HEK293 (cell line): ENCODE results near the gene DOK6.

ENCODE experiments used
- CTCF ChIA-PET: fragments of 350-600 bp; formaldehyde crosslinking; extraction: SDS; loops from one replicate; lab custom pipeline; 2021; ENCODE audit warnings: antibody characterized with exemption; lab: Yijun Ruan, JAX
- POLR2A ChIA-PET: fragments of 300-600 bp; formaldehyde crosslinking; extraction: SDS; loops from one replicate; lab custom pipeline; 2020; ENCODE audit warnings: antibody characterized with exemption, inconsistent platforms; lab: Yijun Ruan, JAX
- H3K27ac ChIP-seq: fragments of 200-500 bp; sonication (Bioruptor generic); 2 replicates; pipeline ENCODE4 v1.5.1; 2014; ENCODE audit warnings: low read depth, low read length, control low read depth, inconsistent platforms; ENCODE audit errors: extremely low read depth
- H3K36me3 ChIP-seq, 2 experiments: fragments of 200-500 bp in 1 of 2; sonication (Bioruptor generic) in 1 of 2; 1 replicate in 1 of 2; 2 replicates in 1 of 2; pipeline ENCODE4 v1.5.1; 2014 to 2017; ENCODE audit warnings: inconsistent platforms in 2 of 2, low read length in 2 of 2; ENCODE audit not compliant: control insufficient read depth in 2 of 2, insufficient read depth in 1 of 2
- H3K4me1 ChIP-seq: fragments of 200-500 bp; sonication (Bioruptor generic); 2 replicates; pipeline ENCODE4 v1.5.1; 2014; ENCODE audit warnings: mild to moderate bottlenecking, low read length, inconsistent platforms; ENCODE audit not compliant: control insufficient read depth, insufficient read depth
- H3K4me3 ChIP-seq: 2 replicates; pipeline ENCODE4 v1.5.1; 2011; ENCODE audit warnings: low read depth, mild to moderate bottlenecking, control low read depth, low read length, moderate library complexity
- H3K9me3 ChIP-seq: fragments of 200-500 bp; sonication (Bioruptor generic); 2 replicates; pipeline ENCODE4 v1.5.1; 2014; ENCODE audit warnings: low read depth, low read length, inconsistent platforms; ENCODE audit not compliant: control insufficient read depth, insufficient read depth
- IKZF3 ChIP-seq: fragments of 450-650 bp; IDR thresholded peaks from 2 replicates; pipeline ENCODE4 v1.5.0; 2018; ENCODE audit warnings: missing biosample characterization, mild to moderate bottlenecking, missing genetic modification characterization, moderate library complexity
- KLF10 ChIP-seq: fragments of 450-650 bp; IDR thresholded peaks from 2 replicates; pipeline ENCODE4 v1.5.1; 2018; ENCODE audit warnings: missing biosample characterization, mild to moderate bottlenecking, missing genetic modification characterization
- MZF1 ChIP-seq: fragments of 450-650 bp; formaldehyde crosslinking; IDR thresholded peaks from 2 replicates; pipeline ENCODE4 v1.5.1; 2017; ENCODE audit warnings: missing biosample characterization, missing genetic modification characterization, borderline replicate concordance
- REPIN1 ChIP-seq: fragments of 450-650 bp; formaldehyde crosslinking; IDR thresholded peaks from 2 replicates; pipeline ENCODE4 v1.5.1; 2017; ENCODE audit warnings: missing biosample characterization, missing genetic modification characterization, low read depth
- WT1 ChIP-seq: fragments of 450-650 bp; formaldehyde crosslinking; IDR thresholded peaks from 2 replicates; pipeline ENCODE4 v1.5.1; 2016; ENCODE audit warnings: missing biosample characterization, missing genetic modification characterization
- ZBTB20 ChIP-seq: fragments of 450-650 bp; formaldehyde crosslinking; IDR thresholded peaks from 2 replicates; pipeline ENCODE4 v1.5.1; 2016; ENCODE audit warnings: missing biosample characterization, missing genetic modification characterization
- ZBTB21 ChIP-seq: fragments of 450-650 bp; formaldehyde crosslinking; IDR thresholded peaks from 2 replicates; pipeline ENCODE4 v1.5.1; 2017; ENCODE audit warnings: missing biosample characterization, missing genetic modification characterization
- ZBTB8A ChIP-seq: fragments of 450-650 bp; formaldehyde crosslinking; IDR thresholded peaks from 2 replicates; pipeline ENCODE4 v1.5.1; 2016; ENCODE audit warnings: missing biosample characterization, missing genetic modification characterization
- ZFHX2 ChIP-seq: fragments of 450-650 bp; formaldehyde crosslinking; conservative IDR thresholded peaks from 2 replicates; pipeline ENCODE4 v1.5.1; 2016; ENCODE audit warnings: missing biosample characterization, missing genetic modification characterization
- ZFP41 ChIP-seq: fragments of 450-650 bp; formaldehyde crosslinking; IDR thresholded peaks from 2 replicates; pipeline ENCODE4 v1.5.1; 2016; ENCODE audit warnings: missing biosample characterization, missing genetic modification characterization, borderline replicate concordance
- ZIC2 ChIP-seq: fragments of 450-650 bp; formaldehyde crosslinking; IDR thresholded peaks from 2 replicates; pipeline ENCODE4 v1.5.1; 2016; ENCODE audit warnings: missing biosample characterization, missing genetic modification characterization
- ZNF10 ChIP-seq: fragments of 450-650 bp; formaldehyde crosslinking; IDR thresholded peaks from 2 replicates; pipeline ENCODE4 v1.5.1; 2017; ENCODE audit warnings: missing biosample characterization, missing genetic modification characterization
- ZNF211 ChIP-seq: fragments of 450-650 bp; formaldehyde crosslinking; IDR thresholded peaks from 2 replicates; pipeline ENCODE4 v1.5.1; 2016; ENCODE audit warnings: low read depth, missing biosample characterization, missing genetic modification characterization
- ZNF302 ChIP-seq: fragments of 450-650 bp; formaldehyde crosslinking; IDR thresholded peaks from 2 replicates; pipeline ENCODE4 v1.5.1; 2016; ENCODE audit warnings: missing biosample characterization, missing genetic modification characterization, low read depth
- ZNF416 ChIP-seq: fragments of 450-650 bp; formaldehyde crosslinking; IDR thresholded peaks from 2 replicates; pipeline ENCODE4 v1.5.1; 2016; ENCODE audit warnings: missing biosample characterization, missing genetic modification characterization
- ZNF600 ChIP-seq: fragments of 450-650 bp; formaldehyde crosslinking; IDR thresholded peaks from 2 replicates; pipeline ENCODE4 v1.5.1; 2016; ENCODE audit warnings: missing biosample characterization, missing genetic modification characterization
- ZNF626 ChIP-seq: fragments of 450-650 bp; sonication (Bioruptor Pico); formaldehyde crosslinking; IDR thresholded peaks from 2 replicates; pipeline ENCODE4 v1.5.1; 2018; ENCODE audit warnings: missing biosample characterization, missing genetic modification characterization, inconsistent platforms
- ZNF629 ChIP-seq: fragments of 450-650 bp; formaldehyde crosslinking; IDR thresholded peaks from 2 replicates; pipeline ENCODE4 v1.5.1; 2017; ENCODE audit warnings: missing biosample characterization, missing genetic modification characterization
- ZNF658 ChIP-seq: fragments of 450-650 bp; formaldehyde crosslinking; IDR thresholded peaks from 2 replicates; pipeline ENCODE4; 2016; ENCODE audit warnings: missing biosample characterization, missing genetic modification characterization
- TF ChIP-seq, protein P1 (sequence below): fragments of 450-650 bp; formaldehyde crosslinking; IDR thresholded peaks from 2 replicates; pipeline ENCODE4 v1.5.1; 2017; ENCODE audit warnings: missing biosample characterization, missing genetic modification characterization
- TF ChIP-seq, protein P2 (sequence below): fragments of 450-650 bp; formaldehyde crosslinking; conservative IDR thresholded peaks from 2 replicates; pipeline ENCODE4 v1.5.1; 2016; ENCODE audit warnings: low read depth, missing biosample characterization, missing genetic modification characterization
- TF ChIP-seq, protein P3 (sequence below): fragments of 450-650 bp; formaldehyde crosslinking; IDR thresholded peaks from 2 replicates; pipeline ENCODE4 v1.5.1; 2017; ENCODE audit warnings: missing biosample characterization, missing genetic modification characterization
- TF ChIP-seq, protein P4 (sequence below): fragments of 450-650 bp; formaldehyde crosslinking; IDR thresholded peaks from 2 replicates; pipeline ENCODE4 v1.5.1; 2016; ENCODE audit warnings: missing biosample characterization, missing genetic modification characterization, low read depth
- TF ChIP-seq, protein P5 (sequence below): fragments of 450-650 bp; formaldehyde crosslinking; optimal IDR thresholded peaks from 2 replicates; pipeline ENCODE3; 2016; ENCODE audit warnings: missing biosample characterization, mild to moderate bottlenecking, missing genetic modification characterization

DOK6 gene

DNA sequence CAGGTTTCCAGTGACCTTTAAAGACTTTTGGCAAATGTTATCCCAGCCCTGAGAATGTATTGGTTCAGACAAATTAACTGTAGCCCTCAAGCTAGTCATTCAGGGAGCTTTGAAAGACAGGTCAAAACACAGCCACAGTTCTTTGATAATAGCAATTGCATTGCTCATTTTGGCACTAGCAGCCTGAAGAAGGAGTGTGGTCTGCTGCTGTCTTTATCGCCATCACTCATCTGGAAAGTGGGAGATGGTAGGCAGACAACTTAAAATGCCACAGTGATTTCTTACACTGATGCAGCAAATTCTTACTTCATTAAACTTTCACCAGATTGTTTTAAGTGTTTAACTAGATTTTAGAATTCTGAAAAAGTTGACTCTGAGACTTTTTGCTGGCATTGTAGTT is 47.2 kb downstream of the DOK6 start (continued):
- TF ChIP-seq, protein P1, sequence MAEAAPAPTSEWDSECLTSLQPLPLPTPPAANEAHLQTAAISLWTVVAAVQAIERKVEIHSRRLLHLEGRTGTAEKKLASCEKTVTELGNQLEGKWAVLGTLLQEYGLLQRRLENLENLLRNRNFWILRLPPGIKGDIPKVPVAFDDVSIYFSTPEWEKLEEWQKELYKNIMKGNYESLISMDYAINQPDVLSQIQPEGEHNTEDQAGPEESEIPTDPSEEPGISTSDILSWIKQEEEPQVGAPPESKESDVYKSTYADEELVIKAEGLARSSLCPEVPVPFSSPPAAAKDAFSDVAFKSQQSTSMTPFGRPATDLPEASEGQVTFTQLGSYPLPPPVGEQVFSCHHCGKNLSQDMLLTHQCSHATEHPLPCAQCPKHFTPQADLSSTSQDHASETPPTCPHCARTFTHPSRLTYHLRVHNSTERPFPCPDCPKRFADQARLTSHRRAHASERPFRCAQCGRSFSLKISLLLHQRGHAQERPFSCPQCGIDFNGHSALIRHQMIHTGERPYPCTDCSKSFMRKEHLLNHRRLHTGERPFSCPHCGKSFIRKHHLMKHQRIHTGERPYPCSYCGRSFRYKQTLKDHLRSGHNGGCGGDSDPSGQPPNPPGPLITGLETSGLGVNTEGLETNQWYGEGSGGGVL = no peak
- TF ChIP-seq, all 188 proteins: peak for 0

DNA sequence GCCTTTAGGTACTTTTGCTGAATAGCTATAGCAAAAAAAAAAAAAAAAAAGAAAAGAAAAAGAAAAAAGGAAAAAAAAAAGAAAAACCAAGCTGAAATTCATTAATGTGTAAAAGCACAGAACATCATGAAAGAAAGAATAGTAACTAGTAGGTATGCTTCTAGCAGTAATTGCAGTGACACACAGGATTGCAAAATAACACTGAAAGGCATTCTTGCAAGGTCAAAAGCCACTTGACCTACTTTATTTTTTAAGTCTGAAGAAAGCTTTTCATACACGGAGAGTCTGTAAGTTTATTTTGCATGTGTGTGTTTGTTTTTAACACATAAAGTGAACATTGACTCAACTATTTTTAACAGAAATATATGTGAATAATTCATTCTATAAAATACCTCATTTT is 54.4 kb downstream of the DOK6 start:
- Histone ChIP-seq H3K9me3 (no peaks in the 10 kb centered on the region), H3K4me3 (no peak overlapping the region), H3K36me3 (no peaks in the 10 kb centered on the region), H3K4me1 (no peaks in the 10 kb centered on the region), H3K27ac (no peak overlapping the region)
- POLR2A ChIA-PET = no interaction called here
- CTCF ChIA-PET = interaction anchor here (0.6 kb wide), 1 partner anchor 613 kb away, joined by 5 read pairs; no protein-coding TSS in a partner anchor
- TF ChIP-seq ZNF416 (tag by site-specific recombination) (no peak), ZNF10 (no peak), ZNF658 (no peak), ZFHX2 (tag by site-specific recombination) (no peak), ZNF211 (no peak)

DNA sequence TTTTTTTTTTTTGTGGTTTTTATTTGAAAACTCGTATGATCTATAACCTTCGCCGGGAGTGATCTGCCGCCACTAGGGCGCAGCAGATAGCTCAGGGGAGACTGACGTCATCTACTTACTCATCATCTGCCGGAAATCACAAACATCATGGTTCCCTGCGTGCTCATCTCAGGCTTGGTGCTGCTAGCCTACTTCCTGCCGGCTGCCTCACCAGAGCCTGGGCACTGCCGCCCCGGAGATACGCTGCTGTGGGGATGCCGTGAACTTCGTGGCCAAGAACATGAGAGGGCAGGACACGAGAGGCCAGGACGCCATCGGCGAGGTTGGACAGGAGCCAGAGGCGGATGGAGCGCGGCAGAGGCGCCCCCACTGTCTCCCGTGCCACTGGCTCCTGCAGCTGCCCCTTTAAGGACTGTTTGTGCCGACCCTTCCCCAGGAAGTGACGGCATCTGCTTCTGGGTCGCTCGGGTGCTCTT is 68.8 kb downstream of the DOK6 start:
- Histone ChIP-seq H3K4me1 (no peaks in the 10 kb centered on the region), H3K36me3 (no peaks in the 10 kb centered on the region), H3K9me3 (no peaks in the 10 kb centered on the region), H3K27ac (no peak overlapping the region), H3K4me3 (no peak overlapping the region)
- POLR2A ChIA-PET = no interaction called here
- CTCF ChIA-PET = interaction anchor here (0.6 to 0.7 kb wide), 2 partner anchors 361 to 617 kb away, joined by 3 read pairs; no protein-coding TSS in a partner anchor
- TF ChIP-seq ZNF600 (tag by site-specific recombination) (no peak), ZFP41 (no peak), REPIN1 (tag by site-specific recombination) (no peak), MZF1 (tag by site-specific recombination) (no peak), ZBTB8A (tag by site-specific recombination) (no peak), ZIC2 (tag by site-specific recombination) (no peak), ZBTB20 (tag by site-specific recombination) (no peak), ZNF626 (no peak), KLF10 (no peak), IKZF3 (tag by site-specific recombination) (no peak), WT1 (tag by site-specific recombination) (no peak), ZBTB21 (tag by site-specific recombination) (peak; percentile 42; the same call in 1 of the 2 replicates), ZNF302 (tag by site-specific recombination) (no peak), ZNF629 (tag by site-specific recombination) (peak; percentile 34; the same call in 1 of the 2 replicates), ZNF10 (no peak)
- TF ChIP-seq, protein P2, sequence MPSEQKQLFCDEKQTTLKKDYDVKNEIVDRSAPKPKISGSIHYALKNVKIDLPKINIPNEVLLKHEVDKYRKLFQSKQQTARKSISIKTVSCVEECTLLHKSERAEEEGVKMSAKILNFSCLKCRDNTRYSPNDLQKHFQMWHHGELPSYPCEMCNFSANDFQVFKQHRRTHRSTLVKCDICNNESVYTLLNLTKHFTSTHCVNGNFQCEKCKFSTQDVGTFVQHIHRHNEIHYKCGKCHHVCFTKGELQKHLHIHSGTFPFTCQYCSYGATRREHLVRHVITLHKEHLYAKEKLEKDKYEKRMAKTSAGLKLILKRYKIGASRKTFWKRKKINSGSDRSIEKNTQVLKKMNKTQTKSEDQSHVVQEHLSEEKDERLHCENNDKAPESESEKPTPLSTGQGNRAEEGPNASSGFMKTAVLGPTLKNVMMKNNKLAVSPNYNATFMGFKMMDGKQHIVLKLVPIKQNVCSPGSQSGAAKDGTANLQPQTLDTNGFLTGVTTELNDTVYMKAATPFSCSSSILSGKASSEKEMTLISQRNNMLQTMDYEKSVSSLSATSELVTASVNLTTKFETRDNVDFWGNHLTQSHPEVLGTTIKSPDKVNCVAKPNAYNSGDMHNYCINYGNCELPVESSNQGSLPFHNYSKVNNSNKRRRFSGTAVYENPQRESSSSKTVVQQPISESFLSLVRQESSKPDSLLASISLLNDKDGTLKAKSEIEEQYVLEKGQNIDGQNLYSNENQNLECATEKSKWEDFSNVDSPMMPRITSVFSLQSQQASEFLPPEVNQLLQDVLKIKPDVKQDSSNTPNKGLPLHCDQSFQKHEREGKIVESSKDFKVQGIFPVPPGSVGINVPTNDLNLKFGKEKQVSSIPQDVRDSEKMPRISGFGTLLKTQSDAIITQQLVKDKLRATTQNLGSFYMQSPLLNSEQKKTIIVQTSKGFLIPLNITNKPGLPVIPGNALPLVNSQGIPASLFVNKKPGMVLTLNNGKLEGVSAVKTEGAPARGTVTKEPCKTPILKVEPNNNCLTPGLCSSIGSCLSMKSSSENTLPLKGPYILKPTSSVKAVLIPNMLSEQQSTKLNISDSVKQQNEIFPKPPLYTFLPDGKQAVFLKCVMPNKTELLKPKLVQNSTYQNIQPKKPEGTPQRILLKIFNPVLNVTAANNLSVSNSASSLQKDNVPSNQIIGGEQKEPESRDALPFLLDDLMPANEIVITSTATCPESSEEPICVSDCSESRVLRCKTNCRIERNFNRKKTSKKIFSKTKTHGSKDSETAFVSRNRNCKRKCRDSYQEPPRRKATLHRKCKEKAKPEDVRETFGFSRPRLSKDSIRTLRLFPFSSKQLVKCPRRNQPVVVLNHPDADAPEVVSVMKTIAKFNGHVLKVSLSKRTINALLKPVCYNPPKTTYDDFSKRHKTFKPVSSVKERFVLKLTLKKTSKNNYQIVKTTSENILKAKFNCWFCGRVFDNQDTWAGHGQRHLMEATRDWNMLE (tag by site-specific recombination) = peak; percentile 41; the same call in 1 of the 2 replicates
- TF ChIP-seq, protein P3, sequence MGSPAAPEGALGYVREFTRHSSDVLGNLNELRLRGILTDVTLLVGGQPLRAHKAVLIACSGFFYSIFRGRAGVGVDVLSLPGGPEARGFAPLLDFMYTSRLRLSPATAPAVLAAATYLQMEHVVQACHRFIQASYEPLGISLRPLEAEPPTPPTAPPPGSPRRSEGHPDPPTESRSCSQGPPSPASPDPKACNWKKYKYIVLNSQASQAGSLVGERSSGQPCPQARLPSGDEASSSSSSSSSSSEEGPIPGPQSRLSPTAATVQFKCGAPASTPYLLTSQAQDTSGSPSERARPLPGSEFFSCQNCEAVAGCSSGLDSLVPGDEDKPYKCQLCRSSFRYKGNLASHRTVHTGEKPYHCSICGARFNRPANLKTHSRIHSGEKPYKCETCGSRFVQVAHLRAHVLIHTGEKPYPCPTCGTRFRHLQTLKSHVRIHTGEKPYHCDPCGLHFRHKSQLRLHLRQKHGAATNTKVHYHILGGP = no peak
- TF ChIP-seq, protein P4, sequence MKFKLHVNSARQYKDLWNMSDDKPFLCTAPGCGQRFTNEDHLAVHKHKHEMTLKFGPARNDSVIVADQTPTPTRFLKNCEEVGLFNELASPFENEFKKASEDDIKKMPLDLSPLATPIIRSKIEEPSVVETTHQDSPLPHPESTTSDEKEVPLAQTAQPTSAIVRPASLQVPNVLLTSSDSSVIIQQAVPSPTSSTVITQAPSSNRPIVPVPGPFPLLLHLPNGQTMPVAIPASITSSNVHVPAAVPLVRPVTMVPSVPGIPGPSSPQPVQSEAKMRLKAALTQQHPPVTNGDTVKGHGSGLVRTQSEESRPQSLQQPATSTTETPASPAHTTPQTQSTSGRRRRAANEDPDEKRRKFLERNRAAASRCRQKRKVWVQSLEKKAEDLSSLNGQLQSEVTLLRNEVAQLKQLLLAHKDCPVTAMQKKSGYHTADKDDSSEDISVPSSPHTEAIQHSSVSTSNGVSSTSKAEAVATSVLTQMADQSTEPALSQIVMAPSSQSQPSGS (tag by site-specific recombination) = peak; percentile 81
- TF ChIP-seq, protein P5, sequence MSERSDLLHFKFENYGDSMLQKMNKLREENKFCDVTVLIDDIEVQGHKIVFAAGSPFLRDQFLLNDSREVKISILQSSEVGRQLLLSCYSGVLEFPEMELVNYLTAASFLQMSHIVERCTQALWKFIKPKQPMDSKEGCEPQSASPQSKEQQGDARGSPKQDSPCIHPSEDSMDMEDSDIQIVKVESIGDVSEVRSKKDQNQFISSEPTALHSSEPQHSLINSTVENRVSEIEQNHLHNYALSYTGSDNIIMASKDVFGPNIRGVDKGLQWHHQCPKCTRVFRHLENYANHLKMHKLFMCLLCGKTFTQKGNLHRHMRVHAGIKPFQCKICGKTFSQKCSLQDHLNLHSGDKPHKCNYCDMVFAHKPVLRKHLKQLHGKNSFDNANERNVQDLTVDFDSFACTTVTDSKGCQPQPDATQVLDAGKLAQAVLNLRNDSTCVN (tag by site-specific recombination) = no peak
